Keratinocyte (primary cell): Measurements from ENCODE around the gene BOC. TPM values are rescaled to one million over a fixed set of nuclear protein-coding genes. Genes with fewer than 3 reads are reported as not detected.

Source experiments
- DNase-seq: peaks from one replicate; pipeline ENCODE4 v3.0.0-alpha.2; 2011; ENCODE audit warnings: low read depth, missing footprints, low spot score
- FAIRE-seq: peaks from 2 replicates; lab custom pipeline; 2011; peaks lifted over from hg19 to GRCh38; lab: Jason Lieb, UNC
- H2AFZ ChIP-seq: 2 replicates; pipeline ENCODE4 v1.6.0; 2012; ENCODE audit warnings: low read length, control low read depth, inconsistent platforms; ENCODE audit not compliant: control insufficient read depth
- H3K27ac ChIP-seq: 2 replicates; pipeline ENCODE4 v1.5.1; 2011; ENCODE audit warnings: low read length; ENCODE audit not compliant: control insufficient read depth, insufficient read depth
- H3K27me3 ChIP-seq: 3 replicates; pipeline ENCODE4 v1.6.0; 2011; ENCODE audit warnings: low read length; ENCODE audit not compliant: control insufficient read depth, insufficient read depth; ENCODE audit errors: extremely low read depth
- H3K36me3 ChIP-seq, 2 experiments: 2 replicates in 1 of 2; 3 replicates in 1 of 2; pipeline ENCODE4 v1.5.1; 2011; ENCODE audit warnings: low read length in 2 of 2, mild to moderate bottlenecking in 1 of 2; ENCODE audit not compliant: control insufficient read depth in 2 of 2, insufficient read depth in 2 of 2; ENCODE audit errors: extremely low read depth in 1 of 2
- H3K4me1 ChIP-seq: 3 replicates; pipeline ENCODE4 v1.5.1; 2011; ENCODE audit warnings: low read length; ENCODE audit not compliant: control insufficient read depth, insufficient read depth; ENCODE audit errors: extremely low read depth
- H3K4me2 ChIP-seq: 3 replicates; pipeline ENCODE4 v1.6.0; 2011; ENCODE audit warnings: low read depth, low read length; ENCODE audit not compliant: control insufficient read depth, insufficient read depth; ENCODE audit errors: extremely low read depth
- H3K4me3 ChIP-seq, 3 experiments: fragments of 200-600 bp in 1 of 3; sonication (generic) in 1 of 3; 2 replicates in 2 of 3; 3 replicates in 1 of 3; pipeline ENCODE4 v1.5.1; 2011 to 2016; ENCODE audit warnings: low read length in 3 of 3, mild to moderate bottlenecking in 3 of 3, control low read depth in 2 of 3, inconsistent platforms in 1 of 3, low read depth in 1 of 3, mixed read lengths in 1 of 3, mixed run types in 1 of 3, moderate library complexity in 1 of 3; ENCODE audit not compliant: control insufficient read depth in 2 of 3, insufficient read depth in 2 of 3; ENCODE audit errors: extremely low read depth in 1 of 3
- H3K79me2 ChIP-seq: 2 replicates; pipeline ENCODE4 v1.6.0; 2012; ENCODE audit warnings: low read length; ENCODE audit not compliant: control insufficient read depth, insufficient read depth
- H3K9ac ChIP-seq: 3 replicates; pipeline ENCODE4 v1.6.0; 2011; ENCODE audit warnings: low read length; ENCODE audit not compliant: control insufficient read depth, insufficient read depth; ENCODE audit errors: extremely low read depth
- H3K9me1 ChIP-seq: 3 replicates; pipeline ENCODE4 v1.6.0; 2011; ENCODE audit warnings: low read length; ENCODE audit not compliant: control insufficient read depth, insufficient read depth; ENCODE audit errors: extremely low read depth
- H3K9me3 ChIP-seq: 2 replicates; pipeline ENCODE4 v1.5.1; 2012; ENCODE audit warnings: low read depth, low read length; ENCODE audit not compliant: control insufficient read depth
- H4K20me1 ChIP-seq: 3 replicates; pipeline ENCODE4 v1.6.0; 2011; ENCODE audit warnings: low read length; ENCODE audit not compliant: control insufficient read depth, insufficient read depth; ENCODE audit errors: extremely low read depth
- CTCF ChIP-seq, 3 experiments: IDR thresholded peaks in 1 of 3; conservative IDR thresholded peaks in 1 of 3; optimal IDR thresholded peaks in 1 of 3; 2 replicates in 2 of 3; 3 replicates in 1 of 3; pipeline versions ENCODE3 to v1.5.1; 2011; ENCODE audit warnings: low read length in 3 of 3, mild to moderate bottlenecking in 3 of 3, moderate library complexity in 2 of 3, control low read depth in 1 of 3, inconsistent platforms in 1 of 3; ENCODE audit not compliant: insufficient read depth in 2 of 3; ENCODE audit errors: extremely low read depth in 1 of 3
- EZH2 ChIP-seq: IDR thresholded peaks from one replicate; pipeline ENCODE4 v1.6.1; 2012; ENCODE audit warnings: inconsistent platforms, mild to moderate bottlenecking, low read length, moderate library complexity
- dilution Hi-C: fragments of 300-500 bp; cut with MboI; formaldehyde crosslinking; loops from one replicate; pipeline ENCODE4 v1.7.0; 2020; ENCODE audit warnings: low sequenced_read_pairs; ENCODE audit not compliant: extremely low pct_ligation_motif_present
- polyA plus RNA-seq, 5 experiments: library from polyadenylated mRNA; depleted of rRNA in 3 of 5; stranded (reverse) in 3 of 5; stranded (forward) in 1 of 5; unstranded in 1 of 5; fragments of >200 nt; gene quantifications; 1 replicate in 1 of 5; 2 replicates in 3 of 5; 3 replicates in 1 of 5; pipeline versions ENCODE4 v1.2.1 to v1.2.3, GENCODE V29; 2011 to 2012; ENCODE audit warnings: missing spikeins in 2 of 5, low read depth in 1 of 5, low replicate concordance in 1 of 5

Gene BOC
- polyA plus RNA-seq, 1 donor (not counting 4 experiments of a cell fraction or from before 2014, with no cell fraction given): 11.2 TPM

GRCh38 chr3:113292933-113293332 lies 81.6 kb downstream of the BOC start:
- no peaks in the 10 kb centered on the region for H3K27me3 ChIP-seq
- FAIRE-seq: no peak
- dilution Hi-C loops: no loop called here

GRCh38 chr3:113293348-113293747 lies 82.0 kb downstream of the BOC start:
- H3K9ac ChIP-seq: no peak overlapping the region
- dilution Hi-C loops: no loop called here
- no peaks in the 10 kb centered on the region for H3K4me1 ChIP-seq
- no peaks in the 10 kb centered on the region for H4K20me1 ChIP-seq
- H3K4me2 ChIP-seq: no peak overlapping the region
- no peaks in the 10 kb centered on the region for H3K9me1 ChIP-seq
- H3K4me3 ChIP-seq: no peak overlapping the region
- no peak overlapping the region for H3K27ac ChIP-seq
- H3K27me3 ChIP-seq: no peaks in the 10 kb centered on the region
- DNase-seq (no peak), FAIRE-seq (no peak)
- H3K9me3 ChIP-seq: no peaks in the 10 kb centered on the region
- H3K79me2 ChIP-seq: no peaks in the 10 kb centered on the region
- no peaks in the 10 kb centered on the region for H3K36me3 ChIP-seq
- TF ChIP-seq CTCF (optimal IDR thresholded peaks at IDR 0.05 in 1 of 3, IDR thresholded peaks at IDR 0.05 in 1 of 3, conservative IDR thresholded peaks at IDR 0.05 in 1 of 3; ENCODE audit: extremely low read depth in 1 of 3, insufficient read depth in 2 of 3, low read length in 3 of 3) (no peak), EZH2 (no peak)
- H2AFZ ChIP-seq: no peak overlapping the region

More at GRCh38 chr3:113292933-113293332, 81.6 kb downstream of the BOC start:
- no peaks in the 10 kb centered on the region for H3K36me3 ChIP-seq
- H4K20me1 ChIP-seq: no peaks in the 10 kb centered on the region
- no peaks in the 10 kb centered on the region for H3K4me1 ChIP-seq
- no peak overlapping the region for H3K27ac ChIP-seq
- no peak overlapping the region for H3K9ac ChIP-seq
- no peaks in the 10 kb centered on the region for H3K79me2 ChIP-seq
- TF ChIP-seq EZH2 (no peak), CTCF (optimal IDR thresholded peaks at IDR 0.05 in 1 of 3, IDR thresholded peaks at IDR 0.05 in 1 of 3, conservative IDR thresholded peaks at IDR 0.05 in 1 of 3; ENCODE audit: extremely low read depth in 1 of 3, insufficient read depth in 2 of 3, low read length in 3 of 3) (no peak)
- no peaks in the 10 kb centered on the region for H3K9me1 ChIP-seq
- no peak for DNase-seq
- H3K4me3 ChIP-seq: no peak overlapping the region
- H3K4me2 ChIP-seq: no peak overlapping the region
- H2AFZ ChIP-seq: no peak overlapping the region
- no peaks in the 10 kb centered on the region for H3K9me3 ChIP-seq
